Tibial artery (tissue), 4 donors: ENCODE measurements around the gene TOM1L2.

Experiments used
- DNase-seq, 2 donors: peaks; one replicate each; pipeline ENCODE4 v3.0.0-alpha.2; 2019
- H3K27ac ChIP-seq, 2 donors: fragments of 200-600 bp; sonication (generic) in 1 of 2; 1 replicate in 1 of 2; 2 replicates in 1 of 2; pipeline ENCODE4 v1.5.1; 2018 to 2019; ENCODE audit warnings: mild to moderate bottlenecking in 1 of 2
- H3K27me3 ChIP-seq, 2 donors: fragments of 200-600 bp; sonication (generic) in 1 of 2; one replicate each; pipeline versions ENCODE4 v1.5.1 to v1.6.0; 2016 to 2019
- H3K36me3 ChIP-seq, 3 donors: fragments of 200-600 bp; sonication (generic) in 2 of 3; one replicate each; pipeline ENCODE4 v1.5.1; 2016 to 2019; ENCODE audit warnings: mild to moderate bottlenecking in 2 of 3
- H3K4me1 ChIP-seq, 4 donors: fragments of 200-600 bp; sonication (generic) in 2 of 4; 1 replicate in 3 of 4; 2 replicates in 1 of 4; pipeline ENCODE4 v1.5.1; 2016 to 2019
- H3K4me3 ChIP-seq, 2 donors: fragments of 200-600 bp; sonication (generic) in 1 of 2; 1 replicate in 1 of 2; 2 replicates in 1 of 2; pipeline ENCODE4 v1.5.1; 2018 to 2019; ENCODE audit warnings: mild to moderate bottlenecking in 2 of 2
- H3K9me3 ChIP-seq, 3 donors: fragments of 200-600 bp; sonication (generic) in 1 of 3; one replicate each; pipeline ENCODE4 v1.5.1; 2016 to 2019
- intact Hi-C: fragments of 100-400 bp; cut with DNase I; formaldehyde crosslinking; loops from one replicate; pipeline ENCODE4 v1.15.0; 2023; ENCODE audit warnings: low total_unique reads
- TF ChIP-seq, protein P1 (sequence below), 2 experiments: fragments of 200-600 bp in 1 of 2; fragments of 450-650 bp in 1 of 2; IDR thresholded peaks; one replicate each; pipeline ENCODE4 v1.5.1; 2017 to 2019; ENCODE audit warnings: antibody characterized with exemption in 2 of 2, mild to moderate bottlenecking in 1 of 2, moderate library complexity in 1 of 2

Gene TOM1L2

DNA sequence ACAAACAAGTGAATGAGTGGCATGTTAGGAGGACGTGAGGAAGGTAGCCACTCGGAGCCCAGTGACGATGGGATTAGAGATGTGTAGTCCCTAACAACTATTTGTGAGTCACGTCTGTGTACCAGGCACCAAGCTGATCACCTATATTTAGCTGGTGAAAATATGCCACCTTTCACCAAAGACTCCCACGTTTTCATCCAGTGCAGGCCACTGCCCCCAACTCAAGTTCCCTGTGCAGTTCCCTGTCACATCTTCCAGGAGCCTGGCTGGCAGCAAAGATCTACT is 67.2 kb downstream of the TOM1L2 start:
- no peaks in the 10 kb centered on the region for H3K27me3 ChIP-seq
- no peak overlapping the region for H3K27ac ChIP-seq
- no peaks in the 10 kb centered on the region for H3K9me3 ChIP-seq
- H3K4me3 ChIP-seq, result no peak overlapping the region
- H3K4me1 ChIP-seq, result peaks cover 0 to 26% (median 15%) of the 10 kb centered on the region in 4 donors
- H3K36me3 ChIP-seq, result peaks cover 9 to 23% (median 19%) of the 10 kb centered on the region in 3 donors
- TF ChIP-seq, protein P1, sequence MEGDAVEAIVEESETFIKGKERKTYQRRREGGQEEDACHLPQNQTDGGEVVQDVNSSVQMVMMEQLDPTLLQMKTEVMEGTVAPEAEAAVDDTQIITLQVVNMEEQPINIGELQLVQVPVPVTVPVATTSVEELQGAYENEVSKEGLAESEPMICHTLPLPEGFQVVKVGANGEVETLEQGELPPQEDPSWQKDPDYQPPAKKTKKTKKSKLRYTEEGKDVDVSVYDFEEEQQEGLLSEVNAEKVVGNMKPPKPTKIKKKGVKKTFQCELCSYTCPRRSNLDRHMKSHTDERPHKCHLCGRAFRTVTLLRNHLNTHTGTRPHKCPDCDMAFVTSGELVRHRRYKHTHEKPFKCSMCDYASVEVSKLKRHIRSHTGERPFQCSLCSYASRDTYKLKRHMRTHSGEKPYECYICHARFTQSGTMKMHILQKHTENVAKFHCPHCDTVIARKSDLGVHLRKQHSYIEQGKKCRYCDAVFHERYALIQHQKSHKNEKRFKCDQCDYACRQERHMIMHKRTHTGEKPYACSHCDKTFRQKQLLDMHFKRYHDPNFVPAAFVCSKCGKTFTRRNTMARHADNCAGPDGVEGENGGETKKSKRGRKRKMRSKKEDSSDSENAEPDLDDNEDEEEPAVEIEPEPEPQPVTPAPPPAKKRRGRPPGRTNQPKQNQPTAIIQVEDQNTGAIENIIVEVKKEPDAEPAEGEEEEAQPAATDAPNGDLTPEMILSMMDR (IDR thresholded peaks at IDR 0.05), result no peak
- intact Hi-C loops, result no loop called here
- DNase-seq, result no peak

DNA sequence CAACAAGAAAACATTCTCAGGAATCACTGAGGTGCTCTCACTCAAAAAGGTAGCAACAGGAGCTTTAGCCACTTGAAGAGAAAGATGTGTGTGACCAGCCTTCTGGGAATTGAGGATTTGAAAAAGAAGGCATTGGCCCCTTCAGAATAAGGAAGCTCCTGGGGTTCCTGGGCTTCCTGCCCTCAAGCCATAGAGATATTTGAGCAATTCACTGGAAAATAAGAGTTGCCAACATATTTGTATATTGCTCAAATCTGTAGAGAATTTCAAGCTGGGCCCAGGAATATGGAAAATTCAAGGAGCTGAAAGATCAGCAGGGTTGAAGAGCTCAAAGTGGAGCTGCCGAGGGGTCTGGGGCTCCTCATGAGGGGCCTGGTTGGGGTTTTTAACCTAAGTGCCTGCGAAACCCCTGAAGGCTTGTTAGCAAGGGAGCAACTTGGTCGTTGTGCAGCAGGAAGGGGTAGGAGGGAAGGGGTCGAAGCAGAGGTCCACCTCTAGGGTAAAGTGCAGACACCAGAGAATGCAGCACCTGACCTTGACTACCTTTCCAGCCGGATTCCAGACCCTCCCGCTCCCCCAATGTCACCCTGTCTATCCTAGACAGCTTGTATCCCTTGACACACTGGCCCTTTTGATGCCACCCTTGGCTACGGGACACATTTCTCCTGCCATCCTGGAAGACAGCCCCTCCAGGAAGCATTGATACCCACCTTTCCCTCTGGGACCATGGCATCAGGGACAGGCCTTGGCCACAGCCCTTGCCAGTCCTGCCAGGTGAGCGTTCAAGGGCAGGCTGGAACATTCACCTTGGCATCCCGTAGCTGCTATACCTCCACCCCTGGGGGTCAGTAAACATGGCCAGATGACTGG is 67.8 kb downstream of the TOM1L2 start:
- intact Hi-C loops, result no loop called here
- TF ChIP-seq, protein P1 (IDR thresholded peaks at IDR 0.05), result no peak
- Histone ChIP-seq H3K4me1 (peaks cover 0 to 32% (median 18%) of the 10 kb centered on the region in 4 donors), H3K9me3 (no peaks in the 10 kb centered on the region), H3K4me3 (no peak overlapping the region), H3K27me3 (no peaks in the 10 kb centered on the region), H3K36me3 (peaks cover 9 to 23% (median 19%) of the 10 kb centered on the region in 3 donors), H3K27ac (no peak overlapping the region)
- DNase-seq, result no peak

- Histone ChIP-seq H3K27me3 (no peaks in the 10 kb centered on the region), H3K9me3 (no peaks in the 10 kb centered on the region), H3K4me1 (peaks cover 0 to 33% (median 20%) of the 10 kb centered on the region in 4 donors), H3K27ac (no peak overlapping the region), H3K36me3 (peaks cover 9 to 28% (median 25%) of the 10 kb centered on the region in 3 donors), H3K4me3 (no peak overlapping the region)
- TF ChIP-seq, protein P1 (IDR thresholded peaks at IDR 0.05), result no peak
- intact Hi-C loops, result no loop called here
- peak in 1 of 2 donors; percentile 1 for DNase-seq
Observed at GRCh38 chr17:17902877-17903276, 69.3 kb downstream of the TOM1L2 start.

- intact Hi-C loops, result no loop called here
- Histone ChIP-seq H3K27me3 (no peaks in the 10 kb centered on the region), H3K9me3 (no peaks in the 10 kb centered on the region), H3K4me3 (no peak overlapping the region), H3K4me1 (peaks cover 0 to 36% (median 19%) of the 10 kb centered on the region in 4 donors), H3K36me3 (peaks cover 9 to 29% (median 26%) of the 10 kb centered on the region in 3 donors), H3K27ac (no peak overlapping the region)
- DNase-seq, result no peak
- TF ChIP-seq, protein P1 (IDR thresholded peaks at IDR 0.05), result no peak
Observed at GRCh38 chr17:17902376-17902775, 69.8 kb downstream of the TOM1L2 start.

DNA sequence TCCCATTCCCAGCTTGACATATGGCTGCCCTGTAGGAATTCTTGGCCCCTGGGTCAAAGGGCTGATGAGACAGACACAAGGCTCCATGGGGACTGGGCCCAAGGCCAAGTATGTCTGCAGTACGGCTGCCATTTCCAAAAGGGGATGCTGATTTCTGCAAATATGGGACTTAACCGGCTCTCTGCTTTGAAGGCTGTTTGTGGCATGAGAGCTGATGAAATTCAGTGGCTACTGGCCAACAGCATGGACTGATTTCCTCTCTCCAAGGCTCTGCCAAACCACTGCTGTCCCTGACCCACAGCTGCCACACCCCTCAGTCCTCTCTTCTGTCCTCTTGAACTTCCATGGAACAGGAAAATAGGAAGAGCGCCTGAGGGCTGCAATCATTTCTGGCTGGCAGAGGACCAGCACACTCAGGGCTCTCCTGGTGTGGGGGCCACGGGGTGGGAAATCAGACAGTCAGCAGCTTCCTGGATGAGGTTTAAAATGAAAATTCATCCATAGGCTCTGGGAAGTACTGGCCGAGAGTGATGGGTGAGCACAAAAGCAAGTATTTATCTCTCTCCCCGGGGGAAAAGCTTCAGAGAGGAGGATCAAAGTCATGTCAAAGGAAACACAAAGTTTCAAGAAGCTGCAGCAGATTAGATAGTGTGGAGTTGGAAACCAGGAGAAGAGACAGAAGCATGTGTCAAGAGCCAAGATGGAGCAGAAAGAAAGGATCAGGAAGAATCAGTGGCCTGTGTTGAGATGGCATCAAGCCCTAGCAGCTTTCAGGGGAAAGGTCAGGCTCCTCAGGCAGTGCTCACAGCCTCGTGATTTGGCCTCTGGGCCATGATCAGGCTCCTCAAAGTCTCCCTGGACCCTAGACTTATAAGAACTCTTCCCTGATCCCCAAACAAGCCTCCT is 71.3 kb downstream of the TOM1L2 start:
- Histone ChIP-seq H3K4me3 (no peak overlapping the region), H3K36me3 (peaks cover 0 to 30% (median 26%) of the 10 kb centered on the region in 3 donors), H3K9me3 (no peaks in the 10 kb centered on the region), H3K27ac (peak overlapping the region; percentile 20 to 63), H3K4me1 (peaks cover 0 to 42% (median 19%) of the 10 kb centered on the region in 4 donors), H3K27me3 (no peaks in the 10 kb centered on the region)
- DNase-seq, result peak; percentile 93
- TF ChIP-seq, protein P1 (IDR thresholded peaks at IDR 0.05), result no peak
- intact Hi-C loops, result no loop called here
